ENCODE data around the gene MSI2.

DNA sequence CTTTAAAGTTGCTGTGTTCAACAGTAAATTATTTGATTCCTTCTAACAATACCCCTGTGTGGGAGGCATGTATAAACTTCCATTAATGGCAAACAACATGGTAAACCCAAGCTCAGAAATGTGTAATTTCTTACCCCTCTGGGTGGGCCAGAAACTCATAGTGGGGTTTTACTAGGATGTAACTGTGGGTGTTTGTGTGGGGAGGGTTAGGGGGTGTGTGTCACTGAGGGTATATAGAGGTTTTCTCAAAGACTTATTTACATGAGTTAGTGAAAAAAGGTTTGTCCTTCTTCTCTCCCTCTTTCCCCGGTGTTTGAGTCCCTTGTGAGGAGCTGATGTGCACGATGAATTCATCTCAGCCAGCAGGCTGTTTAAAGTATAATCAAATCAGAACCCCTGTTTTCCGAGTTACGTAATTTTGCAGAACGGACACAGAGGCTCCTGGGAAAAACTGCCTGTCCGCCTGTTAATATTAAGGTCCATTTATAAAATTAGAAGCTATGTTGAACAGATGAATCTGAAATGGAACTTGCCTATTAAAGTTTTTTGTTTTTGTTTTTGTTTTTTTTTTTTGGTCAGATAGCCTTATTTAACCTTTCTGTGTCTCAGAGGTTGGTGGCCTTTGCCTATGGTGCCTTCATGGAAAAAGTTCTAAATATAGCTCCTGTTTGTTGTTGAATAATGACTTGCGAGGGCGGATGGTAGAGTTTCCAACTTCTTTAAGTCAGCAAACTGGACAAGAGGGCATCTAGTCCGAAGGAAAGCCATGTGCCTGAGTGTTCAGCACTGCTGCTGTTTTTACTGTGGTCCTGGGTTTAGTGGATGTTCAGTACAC is 73.3 kb downstream of the MSI2 start:
- no peak for TF ChIP-seq CTCF (IDR thresholded peaks at IDR 0.05)
- no peak for TF ChIP-seq POLR2A (IDR thresholded peaks at IDR 0.05)

Data from right lobe of liver (tissue), 4 donors.